ENCODE data around the gene AMN. TPM values are rescaled to one million over a fixed set of nuclear protein-coding genes. Genes with fewer than 3 reads are reported as not detected.

The AMN gene
- total and polyA plus RNA-seq, 2 experiments from 2014 or later, result 169 to 247 TPM

DNA sequence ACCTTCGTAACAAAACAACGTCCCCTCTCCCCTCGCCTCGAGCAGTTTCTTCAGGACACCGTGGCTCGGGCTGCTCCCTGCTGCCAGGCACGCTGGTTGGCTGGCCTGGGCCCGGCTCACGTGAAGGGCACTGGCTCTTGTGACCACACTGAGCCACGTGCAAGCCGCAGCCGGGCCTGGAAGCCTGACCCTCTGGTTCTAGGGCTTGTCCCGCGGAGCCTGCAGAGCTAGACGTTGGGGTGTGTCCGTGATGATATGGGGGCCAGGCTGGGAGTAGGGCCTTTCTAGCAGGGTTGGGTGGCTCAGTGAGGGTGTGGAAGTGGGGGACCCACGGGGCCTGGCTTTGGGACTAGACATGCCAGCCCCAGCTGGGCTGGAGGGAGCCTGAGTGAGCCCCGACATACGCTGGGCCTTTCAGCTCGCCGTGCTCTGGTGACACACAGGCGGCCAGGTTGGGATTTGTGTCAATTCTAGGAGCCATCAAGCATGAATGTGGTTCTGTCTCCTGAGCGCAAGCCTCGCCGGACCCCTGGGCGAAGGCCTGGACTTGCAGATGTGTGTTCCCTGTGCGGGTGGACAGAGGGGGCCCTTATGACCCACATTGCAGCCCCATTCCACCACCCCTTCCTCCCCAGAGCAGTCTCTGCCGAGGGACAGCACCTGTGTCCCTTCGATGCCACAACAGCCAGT is 13.6 kb upstream of the AMN start:
- Histone ChIP-seq H3K9me2 (replicated peaks; ENCODE audit: insufficient read depth) (no peaks in the 10 kb centered on the region), H3K27me3 (no peaks in the 10 kb centered on the region), H3K4me1 (ENCODE audit: insufficient read depth) (no peaks in the 10 kb centered on the region), H3K9me3 (ENCODE audit: low read depth) (no peaks in the 10 kb centered on the region), H4K20me1 (ENCODE audit: insufficient read depth, poor library complexity, severe bottlenecking) (no peaks in the 10 kb centered on the region), H3K4me3 (no peak overlapping the region), H3K79me2 (no peaks in the 10 kb centered on the region), H2AFZ (no peak overlapping the region), H3K27ac (no peak overlapping the region), H3K4me2 (no peak overlapping the region), H3K36me3 (replicated peaks; ENCODE audit: insufficient read depth, low read depth) (no peaks in the 10 kb centered on the region)
- DNase-seq (ENCODE audit: low spot score), result no peak
- WGBS (ENCODE audit: low lambda C conversion rate, missing lambda C conversion rate), result 97% methylated on average over 28 of the region's 29 CpGs
- no peak for TF ChIP-seq EZH2phosphoT487 (IDR thresholded peaks at IDR 0.05; ENCODE audit: low read depth, severe bottlenecking, unreplicated experiment)
- no peak for TF ChIP-seq EZH2 (IDR thresholded peaks at IDR 0.05; ENCODE audit: borderline replicate concordance)
- TF ChIP-seq, protein P1, sequence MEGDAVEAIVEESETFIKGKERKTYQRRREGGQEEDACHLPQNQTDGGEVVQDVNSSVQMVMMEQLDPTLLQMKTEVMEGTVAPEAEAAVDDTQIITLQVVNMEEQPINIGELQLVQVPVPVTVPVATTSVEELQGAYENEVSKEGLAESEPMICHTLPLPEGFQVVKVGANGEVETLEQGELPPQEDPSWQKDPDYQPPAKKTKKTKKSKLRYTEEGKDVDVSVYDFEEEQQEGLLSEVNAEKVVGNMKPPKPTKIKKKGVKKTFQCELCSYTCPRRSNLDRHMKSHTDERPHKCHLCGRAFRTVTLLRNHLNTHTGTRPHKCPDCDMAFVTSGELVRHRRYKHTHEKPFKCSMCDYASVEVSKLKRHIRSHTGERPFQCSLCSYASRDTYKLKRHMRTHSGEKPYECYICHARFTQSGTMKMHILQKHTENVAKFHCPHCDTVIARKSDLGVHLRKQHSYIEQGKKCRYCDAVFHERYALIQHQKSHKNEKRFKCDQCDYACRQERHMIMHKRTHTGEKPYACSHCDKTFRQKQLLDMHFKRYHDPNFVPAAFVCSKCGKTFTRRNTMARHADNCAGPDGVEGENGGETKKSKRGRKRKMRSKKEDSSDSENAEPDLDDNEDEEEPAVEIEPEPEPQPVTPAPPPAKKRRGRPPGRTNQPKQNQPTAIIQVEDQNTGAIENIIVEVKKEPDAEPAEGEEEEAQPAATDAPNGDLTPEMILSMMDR (IDR thresholded peaks at IDR 0.05; ENCODE audit: poor library complexity), result no peak

DNA sequence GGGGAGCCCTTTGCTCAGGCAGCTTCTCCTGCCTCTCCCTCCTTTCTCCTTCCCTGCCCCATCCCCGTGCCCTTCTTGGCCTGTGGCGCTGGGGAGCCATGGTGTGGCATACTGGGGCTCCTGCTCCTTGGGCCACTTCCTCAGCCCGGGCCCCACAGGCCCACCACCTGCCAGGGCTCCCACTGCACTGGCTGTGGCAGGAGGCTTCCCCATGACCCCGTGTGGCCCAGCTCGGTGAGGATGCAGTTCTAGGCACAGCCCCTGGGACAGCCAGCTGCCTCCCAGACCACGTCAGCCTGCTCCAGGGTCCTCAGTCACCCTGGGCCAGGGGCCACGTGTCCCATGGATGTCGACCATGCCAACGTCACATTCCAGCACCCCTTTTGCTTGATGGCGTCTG is 13.0 kb upstream of the AMN start:
- no peaks in the 10 kb centered on the region for H3K4me1 ChIP-seq (ENCODE audit: insufficient read depth)
- no peaks in the 10 kb centered on the region for H4K20me1 ChIP-seq (ENCODE audit: insufficient read depth, poor library complexity, severe bottlenecking)
- no peak overlapping the region for H2AFZ ChIP-seq
- no peak overlapping the region for H3K4me2 ChIP-seq
- H3K9me3 ChIP-seq (ENCODE audit: low read depth), result no peaks in the 10 kb centered on the region
- no peak overlapping the region for H3K4me3 ChIP-seq
- no peaks in the 10 kb centered on the region for H3K9me2 ChIP-seq (replicated peaks; ENCODE audit: insufficient read depth)
- H3K36me3 ChIP-seq (replicated peaks; ENCODE audit: insufficient read depth, low read depth), result no peaks in the 10 kb centered on the region
- WGBS (ENCODE audit: low lambda C conversion rate, missing lambda C conversion rate), result 94% methylated on average over 10 of the region's 10 CpGs
- H3K27ac ChIP-seq, result no peak overlapping the region
- DNase-seq (ENCODE audit: low spot score), result no peak
- H3K27me3 ChIP-seq, result no peaks in the 10 kb centered on the region
- H3K79me2 ChIP-seq, result no peaks in the 10 kb centered on the region
- TF ChIP-seq EZH2phosphoT487 (IDR thresholded peaks at IDR 0.05; ENCODE audit: low read depth, severe bottlenecking, unreplicated experiment) (no peak), EZH2 (IDR thresholded peaks at IDR 0.05; ENCODE audit: borderline replicate concordance) (no peak)
- TF ChIP-seq, protein P1 (IDR thresholded peaks at IDR 0.05; ENCODE audit: poor library complexity), result no peak

GRCh38 chr14:102909911-102910310 is 12.6 kb upstream of the AMN start:
- Histone ChIP-seq H3K27me3 (no peaks in the 10 kb centered on the region), H3K4me3 (no peak overlapping the region), H3K4me2 (no peak overlapping the region), H3K9me2 (replicated peaks; ENCODE audit: insufficient read depth) (no peaks in the 10 kb centered on the region), H2AFZ (no peak overlapping the region), H3K36me3 (replicated peaks; ENCODE audit: insufficient read depth, low read depth) (no peaks in the 10 kb centered on the region), H4K20me1 (ENCODE audit: insufficient read depth, poor library complexity, severe bottlenecking) (no peaks in the 10 kb centered on the region), H3K79me2 (no peaks in the 10 kb centered on the region), H3K27ac (no peak overlapping the region), H3K4me1 (ENCODE audit: insufficient read depth) (no peaks in the 10 kb centered on the region), H3K9me3 (ENCODE audit: low read depth) (no peaks in the 10 kb centered on the region)
- 90% methylated on average over 10 of the region's 10 CpGs for WGBS (ENCODE audit: low lambda C conversion rate, missing lambda C conversion rate)
- DNase-seq (ENCODE audit: low spot score), result no peak
- TF ChIP-seq EZH2 (IDR thresholded peaks at IDR 0.05; ENCODE audit: borderline replicate concordance), result no peak
- TF ChIP-seq EZH2phosphoT487 (IDR thresholded peaks at IDR 0.05; ENCODE audit: low read depth, severe bottlenecking, unreplicated experiment), result no peak
- TF ChIP-seq, protein P1 (IDR thresholded peaks at IDR 0.05; ENCODE audit: poor library complexity), result no peak
